ENCODE data around the gene TTLL11. TPM values are rescaled to one million over a fixed set of nuclear protein-coding genes. Genes with fewer than 3 reads are reported as not detected.

The TTLL11 gene
- polyA plus RNA-seq, 1 donor from 2014 or later = 8.0 TPM

- Histone ChIP-seq H3K9ac (ENCODE audit: low read length) (no peak overlapping the region), H3K36me3 (ENCODE audit: insufficient read depth, low read length) (no peaks in the 10 kb centered on the region), H2AFZ (ENCODE audit: low read depth, low read length) (no peak overlapping the region), H3K9me2 (ENCODE audit: insufficient read depth, low read length) (no peaks in the 10 kb centered on the region), H3K79me2 (replicated peaks; ENCODE audit: insufficient read depth, low read length) (no peaks in the 10 kb centered on the region), H3K9me3 (ENCODE audit: low read length) (no peaks in the 10 kb centered on the region), H4K20me1 (ENCODE audit: insufficient read depth) (no peaks in the 10 kb centered on the region), H3K27ac (ENCODE audit: low read length) (no peak overlapping the region), H3F3A (ENCODE audit: insufficient read depth, low read length, poor library complexity, severe bottlenecking) (no peaks in the 10 kb centered on the region), H3K4me2 (ENCODE audit: low read length) (no peak overlapping the region), H3K27me3 (ENCODE audit: insufficient read depth, low read depth, low read length) (no peaks in the 10 kb centered on the region), H3K4me3 (ENCODE audit: low read length) (no peak overlapping the region)
- TF ChIP-seq, protein P1, sequence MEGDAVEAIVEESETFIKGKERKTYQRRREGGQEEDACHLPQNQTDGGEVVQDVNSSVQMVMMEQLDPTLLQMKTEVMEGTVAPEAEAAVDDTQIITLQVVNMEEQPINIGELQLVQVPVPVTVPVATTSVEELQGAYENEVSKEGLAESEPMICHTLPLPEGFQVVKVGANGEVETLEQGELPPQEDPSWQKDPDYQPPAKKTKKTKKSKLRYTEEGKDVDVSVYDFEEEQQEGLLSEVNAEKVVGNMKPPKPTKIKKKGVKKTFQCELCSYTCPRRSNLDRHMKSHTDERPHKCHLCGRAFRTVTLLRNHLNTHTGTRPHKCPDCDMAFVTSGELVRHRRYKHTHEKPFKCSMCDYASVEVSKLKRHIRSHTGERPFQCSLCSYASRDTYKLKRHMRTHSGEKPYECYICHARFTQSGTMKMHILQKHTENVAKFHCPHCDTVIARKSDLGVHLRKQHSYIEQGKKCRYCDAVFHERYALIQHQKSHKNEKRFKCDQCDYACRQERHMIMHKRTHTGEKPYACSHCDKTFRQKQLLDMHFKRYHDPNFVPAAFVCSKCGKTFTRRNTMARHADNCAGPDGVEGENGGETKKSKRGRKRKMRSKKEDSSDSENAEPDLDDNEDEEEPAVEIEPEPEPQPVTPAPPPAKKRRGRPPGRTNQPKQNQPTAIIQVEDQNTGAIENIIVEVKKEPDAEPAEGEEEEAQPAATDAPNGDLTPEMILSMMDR (IDR thresholded peaks at IDR 0.05; ENCODE audit: poor library complexity, severe bottlenecking) = no peak
- TF ChIP-seq POLR2AphosphoS5 (IDR thresholded peaks at IDR 0.05) (no peak), EP300 (conservative IDR thresholded peaks at IDR 0.05; ENCODE audit: poor library complexity, severe bottlenecking) (no peak), EZH2 (IDR thresholded peaks at IDR 0.05; ENCODE audit: borderline replicate concordance, insufficient read depth, low read length, poor library complexity, severe bottlenecking) (no peak), SMC3 (conservative IDR thresholded peaks at IDR 0.05; ENCODE audit: poor library complexity) (no peak), REST (IDR thresholded peaks at IDR 0.05; ENCODE audit: borderline replicate concordance) (no peak), RAD21 (conservative IDR thresholded peaks at IDR 0.05) (no peak), MXI1 (conservative IDR thresholded peaks at IDR 0.05; ENCODE audit: poor library complexity, severe bottlenecking) (no peak), TAF1 (IDR thresholded peaks at IDR 0.05; ENCODE audit: low read depth) (no peak)
Measured at GRCh38 chr9:121786998-121787422, 306.1 kb downstream of the TTLL11 start.

DNA sequence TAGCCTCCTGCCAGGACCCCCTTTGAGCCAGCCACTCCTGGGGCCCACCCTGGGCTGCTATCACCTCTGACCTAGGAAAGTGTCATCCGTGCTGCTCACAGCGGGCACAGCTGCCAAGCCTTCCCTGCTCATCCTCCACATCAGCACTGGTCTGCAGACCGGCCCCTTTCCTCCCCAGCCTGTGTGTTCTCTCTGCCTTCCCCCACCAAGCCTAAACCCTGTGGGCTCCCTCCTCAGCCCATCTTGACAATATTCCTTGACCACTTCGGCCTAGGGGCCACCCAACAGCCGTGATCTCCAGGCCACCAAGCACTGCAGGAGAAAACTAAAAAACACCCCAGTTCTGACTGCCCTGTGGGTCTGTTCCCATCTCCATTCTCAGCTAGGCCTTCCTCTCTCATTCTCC lies 306.6 kb downstream of the TTLL11 start:
- H3K9me2 ChIP-seq (ENCODE audit: insufficient read depth, low read length) = no peaks in the 10 kb centered on the region
- H2AFZ ChIP-seq (ENCODE audit: low read depth, low read length) = no peak overlapping the region
- no peak overlapping the region for H3K4me3 ChIP-seq (ENCODE audit: low read length)
- no peaks in the 10 kb centered on the region for H3F3A ChIP-seq (ENCODE audit: insufficient read depth, low read length, poor library complexity, severe bottlenecking)
- no peak overlapping the region for H3K9ac ChIP-seq (ENCODE audit: low read length)
- H3K27me3 ChIP-seq (ENCODE audit: insufficient read depth, low read depth, low read length) = no peaks in the 10 kb centered on the region
- TF ChIP-seq EZH2 (IDR thresholded peaks at IDR 0.05; ENCODE audit: borderline replicate concordance, insufficient read depth, low read length, poor library complexity, severe bottlenecking) = no peak
- no peak for TF ChIP-seq TAF1 (IDR thresholded peaks at IDR 0.05; ENCODE audit: low read depth)
- no peak for TF ChIP-seq REST (IDR thresholded peaks at IDR 0.05; ENCODE audit: borderline replicate concordance)
- TF ChIP-seq SMC3 (conservative IDR thresholded peaks at IDR 0.05; ENCODE audit: poor library complexity) = no peak
- TF ChIP-seq, protein P1 (IDR thresholded peaks at IDR 0.05; ENCODE audit: poor library complexity, severe bottlenecking) = no peak
- no peak for TF ChIP-seq POLR2AphosphoS5 (IDR thresholded peaks at IDR 0.05)
- no peak for TF ChIP-seq MXI1 (conservative IDR thresholded peaks at IDR 0.05; ENCODE audit: poor library complexity, severe bottlenecking)
- no peak for TF ChIP-seq EP300 (conservative IDR thresholded peaks at IDR 0.05; ENCODE audit: poor library complexity, severe bottlenecking)
- no peak for TF ChIP-seq RAD21 (conservative IDR thresholded peaks at IDR 0.05)
- H3K79me2 ChIP-seq (replicated peaks; ENCODE audit: insufficient read depth, low read length) = no peaks in the 10 kb centered on the region
- H3K27ac ChIP-seq (ENCODE audit: low read length) = no peak overlapping the region
- H3K4me2 ChIP-seq (ENCODE audit: low read length) = no peak overlapping the region
- H3K9me3 ChIP-seq (ENCODE audit: low read length) = no peaks in the 10 kb centered on the region
- H3K36me3 ChIP-seq (ENCODE audit: insufficient read depth, low read length) = no peaks in the 10 kb centered on the region
- no peaks in the 10 kb centered on the region for H4K20me1 ChIP-seq (ENCODE audit: insufficient read depth)
